GM12872 (cell line): ENCODE data around the gene DCAF17.

ENCODE experiments used
- CTCF ChIP-seq: IDR thresholded peaks from 3 replicates; pipeline ENCODE4 v1.5.1; 2011; ENCODE audit warnings: low read depth, mild to moderate bottlenecking, low read length, moderate library complexity; ENCODE audit not compliant: insufficient read depth

DCAF17 gene

GRCh38 chr2:171411214-171411613 lies 22.8 kb upstream of the DCAF17 start:
- no peak for TF ChIP-seq CTCF

GRCh38 chr2:171411791-171412483 lies 22.1 kb upstream of the DCAF17 start:
- TF ChIP-seq CTCF = no peak

GRCh38 chr2:171412571-171413175 lies 21.4 kb upstream of the DCAF17 start:
- TF ChIP-seq CTCF = no peak

GRCh38 chr2:171416009-171416926 lies 17.8 kb upstream of the DCAF17 start:
- peak; percentile 94 for TF ChIP-seq CTCF

- no peak for TF ChIP-seq CTCF
These were observed 14.7 kb upstream of the DCAF17 start for GRCh38 chr2:171419333-171419732.

GRCh38 chr2:171420728-171421563 lies 13.1 kb upstream of the DCAF17 start:
- no peak for TF ChIP-seq CTCF
